ENCODE data around the gene SPAG16.
"Not testable (repeated sequence)": the region's sequence is repeated elsewhere in the genome, so short reads cannot be mapped to it uniquely, and the experiment has no call there.

SPAG16 gene

DNA sequence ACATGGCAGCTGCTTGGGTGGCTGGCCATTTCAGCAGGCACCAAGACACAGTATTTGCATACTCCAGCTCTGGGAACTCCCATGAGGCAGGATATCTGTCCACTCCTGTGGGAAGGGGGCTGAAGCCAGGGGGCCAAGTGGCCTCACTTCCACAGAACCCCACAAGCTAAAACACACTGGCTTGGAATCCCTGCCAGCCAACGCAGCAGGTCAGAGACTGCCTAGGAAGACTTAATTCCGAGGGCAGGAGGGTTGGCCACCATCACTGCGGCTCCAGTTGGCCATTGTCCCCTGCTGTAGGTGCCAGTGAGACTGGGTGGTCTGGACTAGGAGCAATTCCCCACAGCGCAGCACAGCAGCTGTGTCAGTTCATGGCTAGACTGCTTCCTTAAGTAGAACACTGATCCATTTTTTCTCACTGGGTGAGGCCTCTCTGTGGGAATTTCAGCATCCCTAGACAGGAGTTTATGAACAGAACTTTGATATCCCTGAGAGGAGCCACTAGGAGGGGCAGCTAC, 52.0 kb downstream of the SPAG16 start:
- H3K4me1 ChIP-seq (ENCODE audit: control insufficient read depth in 5 of 5, insufficient read depth in 5 of 5, low read length in 5 of 5) = no peaks in the 10 kb centered on the region
- H3K9me3 ChIP-seq (ENCODE audit: control insufficient read depth in 5 of 5, low read length in 5 of 5) = peaks cover 3 to 31% (median 15%) of the 10 kb centered on the region in 5 donors

GRCh38 chr2:213353419-213353818, 69.2 kb downstream of the SPAG16 start:
- Histone ChIP-seq H3K9me3 (ENCODE audit: control insufficient read depth in 5 of 5, low read length in 5 of 5) (peaks cover 0 to 8% (median 0%) of the 10 kb centered on the region in 5 donors), H3K27me3 (ENCODE audit: control insufficient read depth in 5 of 5, insufficient read depth in 4 of 5, low read length in 5 of 5) (no peaks in the 10 kb centered on the region), H3K4me1 (ENCODE audit: control insufficient read depth in 5 of 5, insufficient read depth in 5 of 5, low read length in 5 of 5) (no peaks in the 10 kb centered on the region), H3K4me3 (ENCODE audit: low read depth in 1 of 5, low read length in 5 of 5) (no peak overlapping the region), H3K36me3 (ENCODE audit: control insufficient read depth in 5 of 5, insufficient read depth in 5 of 5, low read length in 5 of 5) (no peaks in the 10 kb centered on the region), H3K9ac (ENCODE audit: low read length in 5 of 5) (no peak overlapping the region), H3K27ac (ENCODE audit: low read depth, low read length) (no peak overlapping the region)

More for the DNA sequence above, 52.0 kb downstream of the SPAG16 start:
- no peaks in the 10 kb centered on the region for H3K36me3 ChIP-seq (ENCODE audit: control insufficient read depth in 5 of 5, insufficient read depth in 5 of 5, low read length in 5 of 5)
- no peaks in the 10 kb centered on the region for H3K27me3 ChIP-seq (ENCODE audit: control insufficient read depth in 5 of 5, insufficient read depth in 4 of 5, low read length in 5 of 5)
- H3K27ac ChIP-seq (ENCODE audit: low read depth, low read length) = no peak overlapping the region
- H3K9ac ChIP-seq (ENCODE audit: low read length in 5 of 5) = no peak overlapping the region
- H3K4me3 ChIP-seq (ENCODE audit: low read depth in 1 of 5, low read length in 5 of 5) = no peak overlapping the region

DNA sequence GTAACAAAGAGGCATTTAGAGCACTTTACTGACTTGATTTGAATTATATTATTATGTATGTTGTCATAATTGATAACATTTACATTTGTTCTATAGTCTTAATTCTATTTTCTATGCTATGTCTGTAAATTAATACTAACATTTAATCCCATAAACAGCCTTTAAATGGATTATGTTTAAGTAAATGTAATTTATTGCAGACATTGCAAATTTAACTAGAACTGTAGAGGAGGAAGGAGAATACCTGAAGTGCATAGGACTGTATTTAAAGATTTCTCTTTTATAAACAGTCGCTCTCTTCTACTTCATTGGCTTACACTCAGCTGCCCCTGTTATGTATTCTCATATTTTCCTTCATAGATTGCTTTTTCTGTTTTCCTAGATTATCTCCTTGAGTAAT, 92.4 kb downstream of the SPAG16 start:
- Histone ChIP-seq H3K4me1 (ENCODE audit: control insufficient read depth in 5 of 5, insufficient read depth in 5 of 5, low read length in 5 of 5) (no peaks in the 10 kb centered on the region), H3K27me3 (ENCODE audit: control insufficient read depth in 5 of 5, insufficient read depth in 4 of 5, low read length in 5 of 5) (no peaks in the 10 kb centered on the region), H3K27ac (ENCODE audit: low read depth, low read length) (no peak overlapping the region), H3K9ac (ENCODE audit: low read length in 5 of 5) (no peak overlapping the region), H3K9me3 (ENCODE audit: control insufficient read depth in 5 of 5, low read length in 5 of 5) (no peaks in the 10 kb centered on the region), H3K36me3 (ENCODE audit: control insufficient read depth in 5 of 5, insufficient read depth in 5 of 5, low read length in 5 of 5) (no peaks in the 10 kb centered on the region), H3K4me3 (ENCODE audit: low read depth in 1 of 5, low read length in 5 of 5) (no peak overlapping the region)

DNA sequence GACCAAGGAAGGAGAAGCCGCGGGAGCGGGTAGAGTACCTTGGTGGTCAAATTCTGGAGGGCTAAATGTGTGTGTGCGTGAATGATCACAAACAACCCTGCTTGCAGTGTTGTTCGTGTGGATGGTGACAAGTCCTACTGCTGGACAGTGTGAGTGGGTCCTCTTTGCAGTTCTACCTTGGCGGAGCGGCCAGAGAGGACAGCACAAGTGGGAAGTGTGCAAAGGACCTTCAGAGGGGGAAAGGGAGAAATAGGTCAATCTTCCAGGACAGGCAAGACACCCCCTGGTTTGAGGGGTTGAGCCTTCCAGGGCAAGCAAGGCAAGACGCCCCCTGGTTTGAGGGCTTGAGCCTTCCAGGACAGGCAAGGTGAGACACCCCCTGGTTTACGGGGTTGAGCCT, 122.8 kb downstream of the SPAG16 start:
- not testable (repeated sequence) for H3K9ac ChIP-seq (ENCODE audit: low read length in 5 of 5); H3K36me3 ChIP-seq (ENCODE audit: control insufficient read depth in 5 of 5, insufficient read depth in 5 of 5, low read length in 5 of 5); H3K27ac ChIP-seq (ENCODE audit: low read depth, low read length); H3K9me3 ChIP-seq (ENCODE audit: control insufficient read depth in 5 of 5, low read length in 5 of 5); H3K4me1 ChIP-seq (ENCODE audit: control insufficient read depth in 5 of 5, insufficient read depth in 5 of 5, low read length in 5 of 5); H3K27me3 ChIP-seq (ENCODE audit: control insufficient read depth in 5 of 5, insufficient read depth in 4 of 5, low read length in 5 of 5); H3K4me3 ChIP-seq (ENCODE audit: low read depth in 1 of 5, low read length in 5 of 5)

DNA sequence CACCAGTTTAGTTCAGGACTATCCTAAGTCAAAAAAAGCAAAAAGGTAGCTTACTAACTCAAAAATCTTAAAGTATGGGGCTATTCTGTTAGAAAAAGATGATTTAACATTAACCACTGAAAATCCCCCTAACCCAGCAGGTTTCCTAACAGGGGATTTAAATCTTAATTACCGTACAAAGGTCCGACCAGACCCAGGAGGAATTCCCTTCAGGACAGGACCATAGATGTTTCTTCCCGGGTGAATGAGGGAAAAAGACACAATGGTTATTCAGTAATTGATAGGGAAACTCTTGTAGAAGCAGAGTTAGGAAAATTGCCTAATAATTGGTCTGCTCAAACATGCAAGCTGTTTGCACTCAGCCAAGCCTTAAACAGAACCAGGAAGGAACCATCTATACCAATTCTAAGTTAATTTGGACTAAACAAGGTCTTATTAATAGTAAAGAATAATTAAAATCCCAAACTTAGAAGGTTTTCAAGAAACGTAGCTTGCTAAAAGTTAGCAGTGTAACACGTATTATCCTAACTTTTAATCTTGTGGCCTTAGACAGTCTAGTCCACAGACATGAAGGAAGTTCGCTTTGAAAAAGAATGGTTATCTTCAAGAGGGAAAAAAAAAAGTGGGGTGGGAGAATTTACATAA, 124.3 kb downstream of the SPAG16 start:
- H3K9me3 ChIP-seq (ENCODE audit: control insufficient read depth in 5 of 5, low read length in 5 of 5); H3K4me3 ChIP-seq (ENCODE audit: low read depth in 1 of 5, low read length in 5 of 5); H3K27ac ChIP-seq (ENCODE audit: low read depth, low read length); H3K27me3 ChIP-seq (ENCODE audit: control insufficient read depth in 5 of 5, insufficient read depth in 4 of 5, low read length in 5 of 5); H3K36me3 ChIP-seq (ENCODE audit: control insufficient read depth in 5 of 5, insufficient read depth in 5 of 5, low read length in 5 of 5); H3K9ac ChIP-seq (ENCODE audit: low read length in 5 of 5); H3K4me1 ChIP-seq (ENCODE audit: control insufficient read depth in 5 of 5, insufficient read depth in 5 of 5, low read length in 5 of 5): not testable (repeated sequence)

GRCh38 chr2:213410687-213411086, 126.4 kb downstream of the SPAG16 start:
- not testable (repeated sequence) for H3K4me3 ChIP-seq (ENCODE audit: low read depth in 1 of 5, low read length in 5 of 5); H3K27ac ChIP-seq (ENCODE audit: low read depth, low read length); H3K27me3 ChIP-seq (ENCODE audit: control insufficient read depth in 5 of 5, insufficient read depth in 4 of 5, low read length in 5 of 5); H3K9me3 ChIP-seq (ENCODE audit: control insufficient read depth in 5 of 5, low read length in 5 of 5); H3K36me3 ChIP-seq (ENCODE audit: control insufficient read depth in 5 of 5, insufficient read depth in 5 of 5, low read length in 5 of 5); H3K9ac ChIP-seq (ENCODE audit: low read length in 5 of 5); H3K4me1 ChIP-seq (ENCODE audit: control insufficient read depth in 5 of 5, insufficient read depth in 5 of 5, low read length in 5 of 5)

GRCh38 chr2:213411582-213412289, 127.5 kb downstream of the SPAG16 start:
- Histone ChIP-seq H3K36me3 (ENCODE audit: control insufficient read depth in 5 of 5, insufficient read depth in 5 of 5, low read length in 5 of 5) (no peaks in the 10 kb centered on the region), H3K4me1 (ENCODE audit: control insufficient read depth in 5 of 5, insufficient read depth in 5 of 5, low read length in 5 of 5) (no peaks in the 10 kb centered on the region), H3K9me3 (ENCODE audit: control insufficient read depth in 5 of 5, low read length in 5 of 5) (no peaks in the 10 kb centered on the region), H3K27ac (ENCODE audit: low read depth, low read length) (no peak overlapping the region), H3K9ac (ENCODE audit: low read length in 5 of 5) (no peak overlapping the region), H3K27me3 (ENCODE audit: control insufficient read depth in 5 of 5, insufficient read depth in 4 of 5, low read length in 5 of 5) (no peaks in the 10 kb centered on the region), H3K4me3 (ENCODE audit: low read depth in 1 of 5, low read length in 5 of 5) (no peak overlapping the region)

DNA sequence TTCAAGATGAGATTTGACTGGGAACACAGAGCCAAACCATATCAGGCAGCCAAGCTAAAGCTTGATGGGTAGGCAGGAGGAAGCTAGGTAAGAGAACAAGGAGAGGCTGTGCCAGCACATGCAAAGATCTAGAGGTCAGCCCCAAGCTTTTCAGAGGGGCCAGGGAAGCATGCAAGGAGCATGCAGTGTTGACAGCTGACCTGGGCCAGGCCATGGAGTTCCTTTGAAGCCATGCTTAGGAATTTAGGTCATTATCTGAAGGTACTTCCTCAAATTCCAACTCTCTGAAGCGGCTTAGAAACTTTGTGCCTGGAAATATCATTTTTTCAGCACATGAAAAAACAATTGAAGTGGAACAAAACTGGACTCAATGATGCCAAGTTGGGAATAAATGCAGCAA, 130.8 kb downstream of the SPAG16 start:
- Histone ChIP-seq H3K9ac (ENCODE audit: low read length in 5 of 5) (no peak overlapping the region), H3K27me3 (ENCODE audit: control insufficient read depth in 5 of 5, insufficient read depth in 4 of 5, low read length in 5 of 5) (no peaks in the 10 kb centered on the region), H3K4me1 (ENCODE audit: control insufficient read depth in 5 of 5, insufficient read depth in 5 of 5, low read length in 5 of 5) (no peaks in the 10 kb centered on the region), H3K4me3 (ENCODE audit: low read depth in 1 of 5, low read length in 5 of 5) (no peak overlapping the region), H3K9me3 (ENCODE audit: control insufficient read depth in 5 of 5, low read length in 5 of 5) (no peaks in the 10 kb centered on the region), H3K27ac (ENCODE audit: low read depth, low read length) (no peak overlapping the region), H3K36me3 (ENCODE audit: control insufficient read depth in 5 of 5, insufficient read depth in 5 of 5, low read length in 5 of 5) (no peaks in the 10 kb centered on the region)

- no peaks in the 10 kb centered on the region for H3K27me3 ChIP-seq (ENCODE audit: control insufficient read depth in 5 of 5, insufficient read depth in 4 of 5, low read length in 5 of 5)
- H3K9ac ChIP-seq (ENCODE audit: low read length in 5 of 5) = no peak overlapping the region
- H3K27ac ChIP-seq (ENCODE audit: low read depth, low read length) = no peak overlapping the region
- H3K4me3 ChIP-seq (ENCODE audit: low read depth in 1 of 5, low read length in 5 of 5) = no peak overlapping the region
- no peaks in the 10 kb centered on the region for H3K36me3 ChIP-seq (ENCODE audit: control insufficient read depth in 5 of 5, insufficient read depth in 5 of 5, low read length in 5 of 5)
- peaks cover 0 to 3% (median 0%) of the 10 kb centered on the region in 5 donors for H3K9me3 ChIP-seq (ENCODE audit: control insufficient read depth in 5 of 5, low read length in 5 of 5)
- H3K4me1 ChIP-seq (ENCODE audit: control insufficient read depth in 5 of 5, insufficient read depth in 5 of 5, low read length in 5 of 5) = no peaks in the 10 kb centered on the region
Measured at GRCh38 chr2:213416832-213417231, 132.6 kb downstream of the SPAG16 start.

GRCh38 chr2:213419980-213420379, 135.7 kb downstream of the SPAG16 start:
- H3K27ac ChIP-seq (ENCODE audit: low read depth, low read length) = no peak overlapping the region
- no peak overlapping the region for H3K4me3 ChIP-seq (ENCODE audit: low read depth in 1 of 5, low read length in 5 of 5)
- no peaks in the 10 kb centered on the region for H3K4me1 ChIP-seq (ENCODE audit: control insufficient read depth in 5 of 5, insufficient read depth in 5 of 5, low read length in 5 of 5)
- H3K9me3 ChIP-seq (ENCODE audit: control insufficient read depth in 5 of 5, low read length in 5 of 5) = peaks cover 0 to 3% (median 0%) of the 10 kb centered on the region in 5 donors
- H3K27me3 ChIP-seq (ENCODE audit: control insufficient read depth in 5 of 5, insufficient read depth in 4 of 5, low read length in 5 of 5) = no peaks in the 10 kb centered on the region
- H3K36me3 ChIP-seq (ENCODE audit: control insufficient read depth in 5 of 5, insufficient read depth in 5 of 5, low read length in 5 of 5) = no peaks in the 10 kb centered on the region
- no peak overlapping the region for H3K9ac ChIP-seq (ENCODE audit: low read length in 5 of 5)
